HG03432 (cell line): ENCODE data around the gene APOB.

Source experiments
- ATAC-seq: cut with Tn5 transposase; IDR thresholded peaks from one replicate; pipeline ENCODE4 v1.9.1; 2021; ENCODE audit warnings: mild to moderate bottlenecking, moderate library complexity; ENCODE audit not compliant: unreplicated experiment

The APOB gene

DNA sequence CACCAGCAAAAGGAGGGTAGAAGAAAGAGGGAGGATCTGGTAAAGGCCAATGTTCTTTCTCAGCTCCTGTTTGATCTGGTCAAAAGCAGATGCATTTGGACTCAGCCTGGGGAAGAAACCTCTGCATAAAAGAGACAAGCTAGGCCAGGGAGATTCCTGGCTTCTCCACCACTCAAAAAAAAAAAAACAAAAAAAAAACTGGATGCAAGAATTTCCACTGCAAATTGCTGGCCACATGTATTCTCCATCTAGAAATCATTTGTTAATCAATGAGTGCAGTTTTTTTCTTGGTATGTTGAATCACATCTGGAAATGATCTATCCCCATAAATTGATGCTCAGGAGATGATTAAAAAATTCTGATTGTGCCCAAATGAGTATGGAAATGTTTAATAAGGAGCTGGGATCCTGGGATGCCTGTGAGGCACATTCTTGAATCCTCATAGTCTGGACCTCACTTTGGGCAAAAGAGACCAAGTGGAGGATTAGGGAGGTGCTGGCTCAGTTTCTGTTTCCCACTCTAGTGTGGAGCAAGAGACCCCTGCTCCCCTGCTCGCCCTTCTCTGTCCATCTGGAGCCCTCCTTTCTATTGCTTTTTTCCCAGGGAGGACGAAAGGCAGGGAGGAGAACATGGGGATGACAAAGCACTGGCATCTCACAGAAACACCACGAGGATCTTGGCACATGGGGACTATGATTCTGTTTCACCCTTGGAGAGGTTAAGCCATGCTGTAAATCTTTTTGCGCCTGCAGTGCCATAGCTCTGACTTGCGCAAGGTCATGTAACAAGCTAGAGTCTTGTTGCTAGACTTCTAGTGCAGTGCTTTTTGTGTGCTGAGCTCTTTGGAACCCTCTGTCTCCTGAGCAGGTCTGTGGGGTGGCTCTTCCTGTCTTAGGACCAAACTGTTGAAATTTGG, 57.6 kb downstream of the APOB start:
- ATAC-seq = no peak

DNA sequence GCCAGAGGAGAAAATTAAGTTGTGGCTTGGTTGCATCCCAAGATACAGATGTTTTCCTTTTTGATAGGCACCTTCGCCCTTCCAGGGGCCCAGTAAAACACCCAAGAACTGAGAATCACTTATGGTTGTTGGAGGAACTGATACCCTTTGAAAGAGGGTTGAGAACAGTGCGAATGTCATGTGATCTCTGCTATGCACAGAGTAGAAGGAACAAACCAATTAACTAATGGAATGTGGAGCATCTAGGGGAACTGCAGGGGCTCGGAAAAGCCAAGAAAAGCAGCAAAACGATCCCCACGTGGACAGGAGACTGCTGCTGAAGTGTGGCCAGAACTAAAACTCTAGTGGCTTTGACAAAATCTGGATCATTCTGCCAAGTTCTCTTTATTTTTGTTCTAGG, 58.8 kb downstream of the APOB start:
- no peak for ATAC-seq

DNA sequence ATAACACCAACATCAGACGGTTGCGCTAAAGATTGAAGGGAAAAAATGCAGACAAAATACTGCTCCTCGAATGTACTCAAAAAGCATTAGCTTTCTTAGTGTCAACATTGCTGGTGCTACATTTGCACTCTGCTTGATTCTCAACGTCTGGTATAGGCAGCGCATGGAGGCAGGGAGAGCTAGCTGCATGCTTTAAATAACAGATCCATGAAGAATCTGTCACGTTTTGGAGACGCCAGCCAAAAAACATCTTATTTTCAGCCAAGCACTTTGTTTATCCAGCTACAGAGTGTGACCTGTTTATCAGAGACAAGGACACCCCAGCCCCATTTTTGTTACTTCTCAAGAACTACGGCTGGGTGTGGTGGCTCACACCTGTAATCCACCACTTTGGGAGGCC, 59.5 kb downstream of the APOB start:
- no peak for ATAC-seq

DNA sequence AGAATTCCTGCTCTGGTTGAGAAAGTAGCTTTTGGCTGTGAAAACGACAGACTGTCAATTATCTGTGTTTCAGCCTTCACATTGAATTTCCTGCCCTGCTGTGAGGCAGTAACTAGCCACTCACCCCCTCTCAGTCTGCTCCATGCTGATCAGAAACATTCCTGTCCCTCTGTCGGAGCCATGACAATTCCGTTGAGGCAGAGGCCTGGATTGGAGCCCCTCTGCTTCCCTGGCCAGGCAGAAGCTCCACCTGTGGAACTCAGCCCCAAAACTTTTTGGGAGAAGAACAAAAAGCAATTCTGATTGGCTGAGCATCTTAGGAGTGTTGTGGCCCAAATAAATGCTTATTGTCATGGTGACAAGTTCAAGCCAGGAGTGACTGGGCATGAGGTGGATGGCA, 60.0 kb downstream of the APOB start:
- no peak for ATAC-seq

DNA sequence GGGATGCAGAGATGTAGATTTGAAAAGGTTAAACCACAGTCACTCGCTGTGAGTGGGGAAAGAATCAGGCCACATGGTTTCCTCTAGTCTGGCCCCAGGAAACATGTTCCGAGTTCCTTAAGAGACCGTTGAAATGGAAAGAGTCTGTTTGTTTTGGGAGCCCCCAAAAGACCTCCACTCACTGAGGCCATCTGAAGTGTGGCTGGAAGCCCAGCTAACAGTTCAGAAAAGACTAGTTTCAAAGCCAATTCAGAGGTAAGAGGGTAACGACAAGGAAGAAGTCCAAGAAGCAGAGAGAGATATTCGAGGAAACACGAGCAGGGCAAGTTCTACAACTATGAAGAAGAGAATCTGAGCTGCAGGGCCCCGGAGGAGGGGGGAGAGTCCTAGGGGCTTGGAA, 61.0 kb downstream of the APOB start:
- ATAC-seq = no peak

DNA sequence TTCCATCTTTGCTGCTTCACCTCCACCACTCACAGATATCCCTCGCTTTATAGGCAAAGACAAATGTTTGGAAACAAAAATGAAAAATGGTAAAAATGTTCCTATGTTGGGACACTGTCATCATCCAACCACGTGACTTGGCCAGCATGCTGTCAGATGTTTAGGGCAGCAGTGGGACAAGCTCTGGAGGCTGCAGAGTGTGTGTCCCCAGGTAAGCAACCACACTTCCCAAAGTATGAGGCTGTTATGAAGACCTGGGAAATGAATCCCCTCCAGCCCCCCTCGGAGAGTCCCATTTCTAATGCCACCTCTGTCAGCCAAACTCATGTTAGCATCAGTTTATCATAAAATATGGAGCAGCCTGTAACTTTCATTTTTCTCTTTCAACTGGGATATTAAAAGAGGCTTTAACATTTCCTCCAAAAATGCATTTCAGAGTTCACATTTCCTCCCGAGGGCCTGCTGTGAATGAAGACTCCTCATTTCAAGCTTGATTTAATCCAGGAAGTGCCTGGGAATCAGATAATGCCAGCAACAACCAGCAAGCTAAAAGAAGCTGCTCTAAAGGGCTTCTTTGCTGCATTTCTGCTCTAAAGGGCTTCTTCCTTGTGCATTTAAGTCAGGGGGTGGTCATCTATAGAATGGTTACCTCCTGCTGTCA, 66.2 kb downstream of the APOB start:
- ATAC-seq = no peak

DNA sequence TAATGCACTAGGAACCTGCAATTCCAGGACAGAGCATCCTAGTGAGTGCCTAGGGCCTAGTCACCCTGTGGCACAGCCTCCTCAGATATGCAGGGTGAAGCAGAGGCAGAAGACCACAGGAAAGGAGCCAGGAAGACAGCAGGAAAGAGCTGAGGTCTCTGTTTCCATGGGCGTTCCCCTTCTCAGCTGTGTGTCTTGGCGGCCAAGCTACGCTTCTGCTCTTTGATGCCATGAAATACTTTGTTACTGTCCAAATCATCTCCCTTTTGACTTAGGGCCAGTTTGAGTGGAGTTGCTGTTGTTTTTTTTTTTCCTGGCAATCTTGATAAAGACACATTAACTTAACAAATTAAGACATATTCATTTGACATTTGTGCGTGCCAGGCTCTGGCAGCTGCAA, 67.3 kb downstream of the APOB start:
- no peak for ATAC-seq

DNA sequence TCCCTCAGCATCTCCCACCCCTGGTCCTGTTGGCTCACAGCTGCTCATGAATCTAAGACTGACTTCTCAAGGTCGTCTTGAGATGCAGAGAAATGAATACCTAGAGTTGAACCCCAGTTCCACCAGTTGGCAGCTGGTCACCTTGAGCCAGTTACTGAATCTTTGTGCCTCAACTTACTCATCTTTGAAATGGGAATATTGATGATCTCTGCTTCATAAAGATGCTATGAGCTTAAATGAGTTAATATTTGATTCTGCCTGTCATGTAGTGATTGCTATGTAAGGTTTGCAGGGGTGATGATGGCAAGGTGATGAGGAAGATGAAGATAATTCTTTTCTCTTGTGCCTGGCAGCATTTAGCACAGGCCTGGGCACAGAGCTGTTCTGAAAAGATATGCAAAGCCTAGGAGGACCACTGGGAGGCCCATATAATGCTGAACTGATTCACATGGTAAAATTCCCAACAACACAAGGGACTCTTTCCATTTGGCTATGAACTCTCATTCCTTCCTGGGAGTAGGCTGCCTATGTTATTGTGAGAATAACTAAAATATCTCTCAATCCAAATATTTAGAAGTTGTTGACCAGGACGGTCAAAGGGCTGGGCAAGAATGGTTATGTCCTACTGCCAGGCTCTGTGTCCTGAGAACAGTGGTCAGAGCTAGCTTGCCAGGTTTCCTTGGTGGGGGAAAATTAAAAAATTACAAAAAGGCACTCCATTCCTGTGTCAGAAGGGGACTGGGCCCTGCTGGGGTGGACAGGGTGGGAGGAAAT, 70.9 kb downstream of the APOB start:
- no peak for ATAC-seq

DNA sequence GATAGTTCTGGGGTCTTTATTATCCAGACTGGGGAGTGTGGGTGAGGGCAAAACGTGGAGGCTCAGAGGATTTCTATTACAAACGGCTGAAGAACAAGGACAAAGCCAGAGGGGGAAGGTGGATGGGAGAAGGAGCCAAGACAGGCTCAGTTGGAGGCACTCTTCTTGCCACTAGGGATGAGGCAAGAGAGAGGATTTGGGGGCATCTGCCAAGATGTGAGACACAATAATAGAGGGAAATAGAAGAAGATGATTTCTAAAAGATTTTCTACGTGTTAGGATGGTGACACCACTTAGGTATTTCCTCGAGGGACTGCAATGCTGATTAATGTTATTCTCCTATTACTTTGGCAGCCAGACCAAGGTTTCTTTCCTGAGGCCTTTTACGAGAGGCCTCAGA, 71.8 kb downstream of the APOB start:
- no peak for ATAC-seq

DNA sequence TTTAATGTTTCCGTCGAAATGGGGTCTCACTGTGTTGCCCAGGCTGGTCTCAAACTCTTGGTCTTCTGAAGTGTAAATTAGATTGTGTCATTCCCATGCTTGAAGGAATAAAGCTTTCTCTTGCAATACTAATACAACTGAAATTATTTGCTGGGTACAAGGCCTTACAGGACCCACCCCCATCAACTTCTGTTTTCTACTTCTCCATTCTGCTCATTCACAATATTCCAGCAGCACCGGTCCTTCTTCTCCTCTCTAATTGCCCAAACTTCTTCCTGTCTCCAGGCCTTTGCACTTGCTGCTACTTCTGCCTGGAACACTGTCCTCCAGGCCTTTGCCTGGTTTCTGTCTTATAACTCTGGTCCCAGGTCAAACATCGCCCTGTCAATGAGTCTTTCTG, 73.8 kb downstream of the APOB start:
- no peak for ATAC-seq

DNA sequence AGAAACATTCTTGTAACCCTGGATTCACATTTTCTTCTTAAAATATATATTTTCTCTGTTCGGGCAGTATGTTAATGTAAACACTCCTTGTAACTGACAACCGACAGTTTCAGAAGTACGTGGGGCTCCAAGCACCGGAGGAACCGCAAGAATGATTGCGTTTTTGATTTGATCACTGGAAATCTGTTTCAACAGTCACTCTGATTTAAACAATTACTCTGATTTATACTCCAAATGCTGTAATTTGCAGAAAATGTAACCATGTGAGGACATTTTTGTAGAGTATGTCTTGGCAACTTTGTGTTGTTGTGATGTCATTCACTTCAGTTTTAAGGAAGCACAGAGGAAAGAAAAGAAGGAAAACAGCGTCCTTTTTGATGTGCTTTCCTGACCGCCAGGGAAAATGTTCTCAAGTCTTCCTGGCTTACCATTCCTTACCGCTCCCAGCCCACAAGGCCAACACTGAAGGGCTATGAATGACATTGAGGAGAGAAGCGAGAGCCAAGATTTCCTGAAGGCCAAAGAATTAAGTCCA, 77.7 kb downstream of the APOB start:
- no peak for ATAC-seq

DNA sequence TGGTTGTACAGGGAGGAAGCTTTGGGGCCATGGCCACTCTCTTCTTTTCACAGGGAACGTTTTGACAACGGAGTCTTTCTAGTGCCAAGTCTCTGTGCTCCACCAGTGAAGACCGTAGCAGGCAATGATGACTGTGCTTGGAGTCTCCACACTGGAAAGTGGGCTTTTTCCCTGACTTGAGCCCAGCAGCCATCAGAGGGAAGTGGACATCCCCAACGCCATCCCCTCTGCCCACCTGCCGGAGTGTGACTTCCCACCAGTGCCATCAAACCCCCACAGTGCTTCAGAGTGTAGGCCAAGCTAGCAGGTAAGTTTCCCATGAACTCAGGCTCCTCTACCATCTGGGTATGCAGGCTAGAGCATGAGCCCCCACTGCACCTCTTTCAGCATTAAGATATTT, 78.7 kb downstream of the APOB start:
- no peak for ATAC-seq

DNA sequence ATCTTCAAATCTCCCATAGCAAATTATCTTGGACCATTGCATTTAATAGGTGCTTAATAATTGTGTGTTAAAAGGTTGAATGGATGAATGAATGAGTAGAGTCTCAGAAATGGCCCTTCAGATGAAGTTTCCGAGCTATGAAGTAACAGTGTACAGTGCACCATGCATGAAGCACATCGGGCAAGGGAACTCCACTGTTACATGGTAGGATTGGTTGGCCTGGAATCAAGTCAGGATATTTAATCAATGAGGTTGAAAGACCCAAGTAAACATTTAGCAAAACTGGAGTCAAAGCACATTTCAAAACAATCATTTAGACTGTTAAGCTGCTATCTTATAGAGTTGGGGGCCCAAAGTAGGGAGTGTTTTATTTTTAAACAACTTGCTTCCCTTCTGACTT, 80.0 kb downstream of the APOB start:
- no peak for ATAC-seq

DNA sequence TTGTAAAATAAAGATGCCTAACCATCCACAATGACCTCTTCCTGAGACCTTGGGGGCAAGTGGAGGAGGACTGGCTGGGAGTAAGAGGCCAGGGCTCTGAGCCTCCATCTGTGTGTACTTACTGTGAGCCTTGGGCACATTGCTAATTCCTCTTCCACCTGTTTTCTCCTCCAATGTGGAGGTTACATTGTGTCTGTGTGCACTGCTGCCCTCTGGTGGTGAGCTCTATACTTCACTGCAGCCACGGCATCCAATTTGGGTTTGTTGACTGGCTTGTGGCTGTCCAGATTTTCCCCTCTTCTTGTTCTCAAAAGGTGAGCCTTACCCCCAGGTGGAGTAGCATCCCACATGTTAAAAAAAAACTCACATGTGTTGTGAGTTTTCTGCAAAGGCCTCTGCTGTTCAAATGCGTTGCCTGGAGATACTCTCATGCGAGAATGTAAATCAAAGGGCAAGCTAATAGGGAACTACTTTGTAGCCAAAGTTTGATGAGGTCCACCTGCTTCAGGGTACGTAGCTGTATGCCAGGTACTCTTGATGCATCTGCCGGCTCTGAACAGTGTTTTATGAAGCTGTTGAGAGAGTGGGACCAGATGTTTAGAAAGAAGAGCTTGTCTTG, 80.8 kb downstream of the APOB start:
- ATAC-seq = peak; percentile 72

DNA sequence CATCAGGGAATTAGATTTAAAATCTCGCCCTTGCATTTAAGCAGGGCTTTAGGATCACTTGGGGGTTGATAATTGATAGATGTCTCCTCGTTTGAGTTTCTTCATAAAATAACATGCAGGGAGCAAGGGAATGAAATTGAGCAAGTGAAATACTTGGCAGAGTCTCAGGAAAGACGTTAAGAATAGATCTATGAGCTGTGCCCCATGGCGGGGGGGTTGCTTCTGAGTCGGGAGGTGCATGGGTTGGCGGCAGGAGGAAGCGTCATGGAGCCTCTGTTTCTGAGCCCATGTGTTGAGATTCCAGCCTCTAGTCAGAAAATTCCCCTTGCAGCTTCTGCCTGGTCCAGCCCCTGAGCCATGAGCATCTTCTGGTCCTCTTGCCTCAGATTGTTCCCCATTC, 82.0 kb downstream of the APOB start:
- ATAC-seq = no peak

DNA sequence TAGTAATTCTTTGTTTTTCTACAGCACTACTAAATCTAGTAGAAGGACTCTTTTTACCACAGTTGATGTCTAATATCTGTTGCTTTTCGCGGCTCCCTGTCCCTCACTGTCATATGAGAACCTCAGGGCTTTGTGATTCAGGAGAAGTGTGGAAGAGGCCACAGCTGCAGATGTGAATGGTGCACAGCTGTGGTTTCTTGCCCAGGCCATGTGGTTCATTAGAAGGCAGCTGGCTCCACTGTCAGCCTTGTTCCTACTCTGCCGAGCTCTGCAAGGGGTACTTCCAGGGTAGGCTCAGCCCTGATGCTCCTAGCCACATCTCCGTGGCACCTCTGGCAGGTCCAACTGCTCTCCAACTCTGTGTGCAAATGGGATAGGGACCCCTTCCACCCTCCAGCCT, 83.9 kb downstream of the APOB start:
- ATAC-seq = no peak

DNA sequence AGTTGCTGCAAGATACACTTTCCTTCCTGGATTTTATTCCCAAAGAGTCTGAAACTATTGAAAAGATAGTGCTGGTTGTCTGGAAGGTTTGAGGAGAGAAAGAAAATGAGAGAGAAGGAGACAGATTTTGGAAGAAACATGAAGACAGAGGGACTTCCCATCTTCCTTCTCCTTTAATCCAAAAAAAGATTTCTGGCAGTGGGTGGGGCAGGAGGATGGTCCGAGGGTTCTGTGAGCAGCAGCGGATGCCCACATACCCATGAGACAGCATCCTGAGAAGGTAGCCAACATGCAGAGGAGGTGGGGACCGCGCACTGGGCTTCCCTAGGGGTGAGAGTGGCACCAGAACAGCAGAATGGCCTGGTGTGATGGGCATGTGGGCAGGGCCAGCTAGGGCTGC, 84.6 kb downstream of the APOB start:
- ATAC-seq = no peak

DNA sequence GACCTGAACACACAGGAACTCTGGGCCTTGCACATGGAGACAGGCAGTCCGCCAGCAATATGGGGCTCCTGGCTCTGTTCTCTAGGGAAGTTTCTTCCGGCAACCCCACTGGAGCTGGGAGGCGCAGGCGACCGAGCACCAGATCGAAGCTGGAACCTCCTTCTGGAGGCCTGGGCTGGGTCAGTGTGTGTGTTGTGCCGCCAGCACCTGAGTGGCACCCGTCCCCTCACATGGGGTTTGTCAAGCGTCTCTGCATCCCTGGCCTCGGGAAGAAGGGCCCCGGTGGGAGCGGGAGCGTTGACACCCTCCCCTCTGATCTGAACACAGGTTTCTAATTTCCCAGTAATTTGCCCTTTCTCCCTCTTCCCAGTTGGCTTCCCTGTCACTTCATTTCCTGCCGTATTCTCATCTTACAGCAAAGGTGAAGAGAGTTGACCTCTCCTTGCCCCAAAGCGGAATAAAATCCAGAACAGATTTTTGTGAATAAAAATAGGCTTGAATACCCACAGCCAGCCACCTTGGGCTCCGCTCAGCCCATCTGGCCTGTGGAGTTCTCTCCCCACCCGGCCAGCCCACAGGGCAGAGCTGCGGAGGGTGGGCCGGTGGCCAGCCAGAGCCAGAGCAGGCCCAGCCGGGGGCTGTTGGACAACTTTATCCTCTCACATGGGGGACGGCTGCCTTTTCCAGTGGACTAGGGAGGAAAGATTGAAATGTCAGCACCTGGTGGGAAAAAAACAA, 85.9 kb downstream of the APOB start:
- no peak for ATAC-seq

DNA sequence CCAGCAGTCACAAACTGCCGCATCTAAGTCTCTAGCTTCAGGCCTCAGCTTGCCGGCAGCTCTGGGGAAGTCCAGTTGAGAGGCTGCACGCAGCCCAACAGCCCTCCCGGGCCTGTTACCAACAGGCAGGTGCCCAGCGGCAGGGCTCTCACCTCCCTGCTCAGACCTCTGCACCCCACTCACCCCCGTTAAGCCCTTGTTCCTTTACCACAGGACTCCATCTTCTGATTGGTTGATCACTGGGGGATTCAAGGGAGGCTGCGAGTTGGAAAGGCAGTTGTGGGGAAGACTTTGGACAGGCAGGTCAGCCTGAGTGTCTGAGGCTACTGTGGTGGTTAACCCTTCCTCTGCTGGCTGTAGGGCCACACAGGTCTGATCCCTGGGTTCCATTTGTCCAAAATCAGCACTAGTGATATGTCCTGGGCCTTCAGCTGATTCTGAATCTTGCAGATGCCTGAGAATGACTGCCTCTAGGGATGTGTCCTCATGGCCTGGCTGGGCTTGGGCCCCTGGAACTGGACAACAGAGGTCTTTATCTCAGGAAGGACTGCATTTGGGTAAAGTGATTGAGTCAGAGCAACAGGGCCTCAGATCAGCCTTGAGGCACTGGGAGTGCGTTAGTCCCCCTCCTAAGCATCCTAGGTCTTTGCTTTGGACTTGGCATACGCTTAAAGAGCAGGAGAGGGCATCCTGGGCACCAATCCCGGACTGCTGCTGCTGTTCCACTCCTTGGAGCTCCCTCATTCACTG, 88.4 kb downstream of the APOB start:
- ATAC-seq = no peak
